NCI-H774 (cell line): ENCODE results near the gene MICALL1.

ENCODE experiments used
- DNase-seq: peaks from one replicate; lab custom pipeline; 2025; lab: John Stamatoyannopoulos, UW

The MICALL1 gene

DNA sequence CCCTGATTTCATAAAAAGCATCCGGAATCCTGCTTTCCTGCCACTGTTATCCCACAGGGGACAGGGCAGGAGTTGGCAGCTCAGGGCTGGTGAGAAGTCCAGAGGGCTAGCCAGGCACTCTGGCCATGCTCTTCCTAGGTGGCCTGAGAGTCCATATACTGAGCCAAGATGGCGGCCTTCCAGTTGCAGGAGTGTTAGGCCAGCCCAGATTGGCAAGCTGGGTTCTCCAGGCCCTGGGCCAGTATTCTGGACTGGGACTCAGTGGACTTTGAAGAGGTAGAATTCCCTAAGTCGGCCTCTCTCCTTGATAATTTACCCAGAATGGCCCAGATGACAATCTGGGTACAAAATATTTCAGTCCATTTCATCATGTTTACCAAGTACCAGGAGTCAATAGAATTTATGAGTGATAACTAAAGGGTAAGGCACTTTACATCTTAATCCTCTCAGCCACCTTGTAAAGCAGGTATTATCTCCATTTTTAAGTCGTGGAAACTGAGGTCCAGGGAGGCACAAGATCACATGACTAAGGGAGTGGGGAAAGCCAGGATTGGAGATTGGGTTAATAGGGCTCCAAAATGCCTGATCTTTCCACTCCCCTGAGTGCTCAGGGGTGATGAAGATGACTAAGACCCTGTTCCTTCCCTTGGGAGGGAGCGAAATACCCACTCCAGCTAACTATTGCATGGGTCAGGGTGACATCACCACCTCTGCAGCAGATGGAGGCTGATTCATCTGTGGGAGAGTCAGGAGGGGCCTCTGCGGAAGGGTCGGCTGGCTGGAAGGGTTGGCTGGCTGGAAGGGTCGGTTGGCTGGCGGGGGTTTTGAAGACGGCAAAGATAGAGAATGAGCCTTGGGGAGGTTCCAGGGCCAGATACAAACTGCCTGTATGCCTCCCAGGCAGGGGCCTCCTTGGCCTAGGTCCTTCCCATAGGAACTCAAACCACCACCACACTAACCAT, 1.2 kb upstream of the MICALL1 start:
- no peak for DNase-seq

DNA sequence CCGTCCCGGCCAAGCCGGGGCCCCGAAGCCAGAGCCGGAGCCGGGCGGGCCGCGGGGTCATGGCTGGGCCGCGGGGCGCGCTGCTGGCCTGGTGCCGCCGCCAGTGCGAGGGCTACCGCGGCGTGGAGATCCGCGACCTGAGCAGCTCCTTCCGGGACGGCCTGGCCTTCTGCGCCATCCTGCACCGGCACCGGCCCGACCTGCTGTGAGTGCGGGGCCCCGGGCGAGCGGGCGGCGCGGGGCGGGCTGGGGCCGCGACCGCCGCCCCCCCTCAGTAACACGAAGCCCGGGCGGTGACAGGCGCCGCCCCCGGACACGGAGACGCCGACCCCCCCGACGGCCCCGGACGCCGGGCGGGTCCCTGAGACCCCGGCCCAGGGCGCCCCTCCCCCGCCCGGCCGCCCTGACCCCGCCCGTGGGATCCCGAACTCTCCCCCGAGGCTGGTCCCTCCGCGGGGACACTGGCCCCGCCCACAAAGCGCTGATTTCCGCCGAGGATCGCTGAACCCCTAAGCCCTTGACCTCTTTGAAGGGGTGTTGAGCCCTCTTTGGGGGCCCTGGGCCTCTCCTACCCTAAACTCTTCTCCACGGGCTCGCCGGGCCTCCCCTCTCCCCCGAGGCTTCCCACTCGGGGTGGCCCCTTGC, 389 bp downstream of the MICALL1 start:
- no peak for DNase-seq

GRCh38 chr22:37907036-37907954, 1.2 kb downstream of the MICALL1 start:
- DNase-seq: no peak

DNA sequence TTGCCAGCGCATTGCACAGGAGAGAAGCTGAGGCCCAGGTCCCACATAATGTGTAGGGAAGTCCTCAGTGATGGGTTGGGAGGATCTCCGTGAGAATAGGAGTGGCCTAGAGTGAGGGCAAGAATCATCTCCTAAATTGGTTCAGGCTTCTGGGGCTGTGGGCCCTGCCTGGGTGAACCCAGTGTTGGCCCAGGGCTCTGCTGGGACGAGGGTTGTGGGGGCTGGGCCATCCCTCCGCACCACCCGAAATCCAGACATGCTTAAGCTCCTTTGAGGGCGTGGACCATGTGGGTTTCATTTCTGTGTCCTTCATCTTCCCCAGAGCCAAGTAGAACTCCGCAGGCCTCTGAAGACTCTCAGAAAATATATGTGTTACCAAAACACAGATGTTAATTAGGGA, 3.7 kb downstream of the MICALL1 start:
- DNase-seq: no peak

GRCh38 chr22:37910890-37911672, 5.0 kb downstream of the MICALL1 start:
- DNase-seq: no peak

DNA sequence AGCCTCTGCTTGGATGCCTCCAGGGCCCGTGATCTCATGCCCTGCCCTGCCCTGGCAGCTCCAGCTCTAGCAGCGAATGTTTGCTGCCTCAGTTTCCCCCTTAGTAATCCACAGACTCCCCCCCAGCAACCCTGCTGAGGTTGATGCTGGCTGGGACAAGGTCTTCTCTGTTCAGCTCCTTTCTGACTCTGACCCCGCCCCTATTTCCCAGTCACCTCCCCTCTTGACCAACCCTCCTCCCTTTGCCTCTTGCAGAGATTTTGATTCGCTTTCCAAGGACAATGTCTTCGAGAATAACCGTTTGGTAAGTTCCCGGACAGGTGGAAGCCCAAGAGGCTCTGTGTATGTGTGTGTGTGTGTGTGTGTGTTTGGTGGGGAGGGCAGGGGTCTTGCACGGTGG, 5.6 kb downstream of the MICALL1 start:
- DNase-seq: no peak

- no peak for DNase-seq
Measured at GRCh38 chr22:37912171-37912570, 6.1 kb downstream of the MICALL1 start.

- no peak for DNase-seq
Measured at GRCh38 chr22:37913233-37913721, 7.2 kb downstream of the MICALL1 start.

DNA sequence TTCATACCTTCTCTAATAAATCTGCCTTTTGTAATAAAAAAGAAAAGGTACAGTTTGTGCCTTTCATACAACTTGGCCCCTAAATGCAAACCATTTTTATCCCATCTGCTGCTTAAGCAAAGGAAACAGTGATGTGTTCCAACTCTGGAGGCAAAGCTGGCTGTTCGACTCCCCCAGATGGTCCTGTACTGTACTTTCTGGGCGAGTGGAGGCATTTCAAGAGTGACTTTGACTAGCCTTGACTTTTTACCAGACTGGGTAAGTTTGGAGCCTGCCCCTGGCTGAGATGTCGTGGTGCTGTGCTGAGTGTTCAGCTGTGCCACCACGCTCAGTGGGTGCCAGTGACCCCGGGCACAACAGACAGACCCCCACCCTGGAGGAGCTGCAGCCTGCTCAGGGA, 10.2 kb downstream of the MICALL1 start:
- no peak for DNase-seq

- DNase-seq: no peak
Measured at GRCh38 chr22:37917874-37918548, 11.9 kb downstream of the MICALL1 start.

GRCh38 chr22:37918580-37919270, 12.6 kb downstream of the MICALL1 start:
- no peak for DNase-seq

DNA sequence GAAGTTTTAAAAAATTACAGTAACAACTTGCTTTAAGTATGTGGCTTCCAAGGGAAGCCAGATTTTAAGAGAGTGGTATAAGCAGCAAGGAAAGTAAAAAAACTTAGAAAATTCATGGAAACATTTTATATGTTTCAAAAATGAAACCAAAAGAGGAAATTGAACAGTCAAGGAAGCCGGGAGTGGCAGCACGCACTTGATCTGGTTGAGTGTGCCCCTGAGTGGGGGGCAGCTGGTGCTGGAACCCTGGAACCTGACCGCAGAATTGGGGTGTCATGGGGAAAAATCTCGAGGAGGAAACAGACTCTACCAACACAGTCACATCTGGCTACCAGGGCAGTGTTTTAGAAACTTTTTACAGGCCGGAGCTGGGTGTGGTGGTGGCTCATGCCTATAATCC, 14.0 kb downstream of the MICALL1 start:
- no peak for DNase-seq

DNA sequence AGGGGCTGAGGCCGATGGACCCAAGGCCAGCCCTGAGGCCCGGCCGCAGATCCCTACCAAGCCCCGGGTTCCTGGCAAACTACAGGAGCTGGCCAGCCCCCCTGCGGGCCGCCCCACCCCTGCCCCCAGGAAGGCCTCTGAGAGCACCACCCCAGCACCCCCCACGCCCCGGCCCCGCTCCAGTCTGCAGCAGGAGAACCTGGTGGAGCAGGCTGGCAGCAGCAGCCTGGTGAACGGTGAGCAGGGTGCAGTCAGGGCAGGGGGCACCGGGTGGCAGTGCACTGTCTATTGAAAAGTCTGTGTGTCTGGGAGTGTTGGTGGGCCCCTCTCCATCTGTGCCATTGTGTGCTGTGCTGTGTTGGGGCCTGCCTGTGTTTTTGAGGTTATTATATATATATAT, 16.1 kb downstream of the MICALL1 start:
- DNase-seq: no peak

DNA sequence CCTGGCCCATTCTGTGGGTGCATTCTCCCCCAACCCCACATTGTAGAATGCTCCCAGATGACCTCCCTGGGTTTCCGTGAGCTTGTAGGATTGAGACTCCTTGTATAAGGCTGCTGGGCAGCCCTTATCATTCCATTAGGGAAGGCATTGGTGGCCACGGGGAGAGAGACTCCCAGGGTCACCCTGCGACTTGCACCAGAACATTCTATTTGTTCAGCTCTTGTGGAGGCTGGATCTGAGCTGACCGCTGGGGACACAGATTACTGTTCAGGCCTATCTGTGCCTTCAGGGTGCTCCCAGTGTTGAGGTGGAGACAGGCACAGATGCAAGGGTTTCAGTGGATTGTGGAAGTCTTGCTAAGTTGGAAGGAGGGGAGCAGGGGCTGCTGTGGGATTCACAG, 17.8 kb downstream of the MICALL1 start:
- no peak for DNase-seq

DNA sequence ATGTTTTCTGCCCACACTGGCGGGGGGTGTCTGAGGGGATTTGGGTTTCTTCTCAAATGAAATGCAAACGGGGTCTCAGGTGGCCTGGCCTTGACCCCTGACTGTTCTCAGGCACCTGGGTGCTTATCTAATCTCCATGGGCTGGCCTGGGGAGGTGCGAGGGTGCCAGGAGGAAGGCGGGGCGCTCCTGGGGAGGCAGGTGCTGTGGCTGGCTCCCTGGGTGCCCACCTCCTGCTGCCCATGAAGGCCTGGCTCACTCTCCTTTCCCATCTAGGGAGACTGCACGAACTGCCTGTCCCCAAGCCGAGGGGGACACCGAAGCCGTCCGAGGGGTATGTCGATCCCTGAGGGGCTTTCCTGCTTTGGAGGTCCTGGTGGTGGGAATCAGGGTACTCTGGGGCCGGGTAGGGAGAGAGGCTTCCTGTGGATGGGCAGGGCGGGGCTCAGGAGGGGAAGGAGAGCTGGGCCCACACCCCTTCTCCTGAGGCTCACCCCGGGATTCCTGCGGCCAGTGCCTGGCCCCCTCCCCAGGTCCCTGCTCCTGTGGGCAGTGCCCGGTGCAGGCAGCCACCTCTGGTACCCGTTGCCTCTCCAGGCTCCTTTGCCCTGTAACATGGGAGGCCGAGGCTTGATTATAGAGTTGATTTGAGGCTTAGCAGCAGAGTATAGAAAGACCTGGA, 18.4 kb downstream of the MICALL1 start:
- DNase-seq: no peak

GRCh38 chr22:37925330-37925729, 19.2 kb downstream of the MICALL1 start:
- DNase-seq: no peak

GRCh38 chr22:37925767-37926166, 19.7 kb downstream of the MICALL1 start:
- DNase-seq: no peak

- no peak for DNase-seq
Measured at GRCh38 chr22:37926358-37926757, 20.3 kb downstream of the MICALL1 start.
